ENCODE results near the gene PAIP2. TPM values are rescaled to one million over a fixed set of nuclear protein-coding genes. Genes with fewer than 3 reads are reported as not detected.
"Not testable (repeated sequence)": the region's sequence is repeated elsewhere in the genome, so short reads cannot be mapped to it uniquely, and the experiment has no call there.

The PAIP2 gene
- total RNA-seq, 1 experiment from 2014 or later, result 95.0 TPM

DNA sequence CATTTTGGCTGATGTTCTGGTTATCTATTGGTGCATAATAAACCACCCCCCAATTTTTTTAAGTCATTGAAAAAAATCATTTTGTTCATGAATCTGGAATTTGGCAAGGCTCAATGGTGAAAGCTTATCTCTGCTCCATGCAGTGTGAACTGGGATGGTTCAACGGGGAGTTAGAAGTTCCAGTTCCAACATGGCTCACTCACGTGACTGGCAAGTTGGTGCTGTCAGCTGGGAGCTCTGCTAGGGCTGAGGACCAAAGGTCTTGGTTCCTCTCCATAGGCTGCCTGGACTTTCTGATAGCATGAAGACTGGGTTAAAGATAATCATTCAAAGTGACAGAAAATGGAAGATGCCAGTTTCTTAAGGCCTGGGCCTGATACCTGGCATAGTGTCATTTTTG lies 65.3 kb downstream of the PAIP2 start:
- TF ChIP-seq EZH2 (IDR thresholded peaks at IDR 0.05; ENCODE audit: borderline replicate concordance, low read depth, low read length, poor library complexity, severe bottlenecking), result no peak
- TF ChIP-seq, protein P1, sequence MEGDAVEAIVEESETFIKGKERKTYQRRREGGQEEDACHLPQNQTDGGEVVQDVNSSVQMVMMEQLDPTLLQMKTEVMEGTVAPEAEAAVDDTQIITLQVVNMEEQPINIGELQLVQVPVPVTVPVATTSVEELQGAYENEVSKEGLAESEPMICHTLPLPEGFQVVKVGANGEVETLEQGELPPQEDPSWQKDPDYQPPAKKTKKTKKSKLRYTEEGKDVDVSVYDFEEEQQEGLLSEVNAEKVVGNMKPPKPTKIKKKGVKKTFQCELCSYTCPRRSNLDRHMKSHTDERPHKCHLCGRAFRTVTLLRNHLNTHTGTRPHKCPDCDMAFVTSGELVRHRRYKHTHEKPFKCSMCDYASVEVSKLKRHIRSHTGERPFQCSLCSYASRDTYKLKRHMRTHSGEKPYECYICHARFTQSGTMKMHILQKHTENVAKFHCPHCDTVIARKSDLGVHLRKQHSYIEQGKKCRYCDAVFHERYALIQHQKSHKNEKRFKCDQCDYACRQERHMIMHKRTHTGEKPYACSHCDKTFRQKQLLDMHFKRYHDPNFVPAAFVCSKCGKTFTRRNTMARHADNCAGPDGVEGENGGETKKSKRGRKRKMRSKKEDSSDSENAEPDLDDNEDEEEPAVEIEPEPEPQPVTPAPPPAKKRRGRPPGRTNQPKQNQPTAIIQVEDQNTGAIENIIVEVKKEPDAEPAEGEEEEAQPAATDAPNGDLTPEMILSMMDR (conservative IDR thresholded peaks at IDR 0.05; ENCODE audit: low read depth, low read length), result no peak
- H3K27ac ChIP-seq (ENCODE audit: low read depth, low read length, poor library complexity, severe bottlenecking), result no peak overlapping the region
- no peaks in the 10 kb centered on the region for H3K36me3 ChIP-seq (ENCODE audit: insufficient read depth, low read length, poor library complexity, severe bottlenecking)
- BruUV-seq (replicated peaks), result no TSS peak
- no peak for DNase-seq (ENCODE audit: low spot score)
- intact Hi-C loops (cut with micrococcal nuclease; ENCODE audit: unreplicated experiment), result no loop called here
- no peak overlapping the region for H3K4me3 ChIP-seq (ENCODE audit: low read depth, low read length, poor library complexity, severe bottlenecking)
- ChIA-PET CTCF (no interaction called here), POLR2A (ENCODE audit: low non-redundant PET) (no interaction called here)
- peaks cover 8% of the 10 kb centered on the region for H3K4me1 ChIP-seq (ENCODE audit: insufficient read depth, low read length, poor library complexity, severe bottlenecking)
- H3K9me3 ChIP-seq (ENCODE audit: low read depth, low read length, poor library complexity, severe bottlenecking), result no peaks in the 10 kb centered on the region
- H3K27me3 ChIP-seq (replicated peaks; ENCODE audit: insufficient read depth, low read depth, low read length, poor library complexity), result no peaks in the 10 kb centered on the region

DNA sequence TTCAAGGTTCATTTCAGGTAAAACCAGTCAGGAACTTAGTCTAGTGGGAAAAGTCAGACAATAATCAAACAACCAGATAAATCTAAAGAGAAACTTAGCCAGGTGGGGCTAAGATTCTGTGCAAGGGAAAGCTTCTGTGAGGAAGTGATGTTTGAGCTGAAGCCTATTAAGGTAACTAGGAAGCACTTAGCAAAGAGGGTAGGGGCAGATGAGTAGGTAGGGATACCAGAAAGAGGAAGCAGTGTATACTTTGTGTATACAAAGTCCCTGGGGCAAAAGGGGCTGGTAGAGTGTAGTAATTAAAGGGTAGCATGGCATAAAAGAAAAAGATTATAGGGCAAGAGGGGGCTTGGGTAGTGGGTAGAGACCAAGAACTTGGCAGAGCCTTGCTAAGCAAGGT lies 65.9 kb downstream of the PAIP2 start:
- no peak for DNase-seq (ENCODE audit: low spot score)
- Histone ChIP-seq H3K9me3 (ENCODE audit: low read depth, low read length, poor library complexity, severe bottlenecking) (no peaks in the 10 kb centered on the region), H3K4me3 (ENCODE audit: low read depth, low read length, poor library complexity, severe bottlenecking) (no peak overlapping the region), H3K4me1 (ENCODE audit: insufficient read depth, low read length, poor library complexity, severe bottlenecking) (peaks cover 8% of the 10 kb centered on the region), H3K27me3 (replicated peaks; ENCODE audit: insufficient read depth, low read depth, low read length, poor library complexity) (no peaks in the 10 kb centered on the region), H3K36me3 (ENCODE audit: insufficient read depth, low read length, poor library complexity, severe bottlenecking) (no peaks in the 10 kb centered on the region), H3K27ac (ENCODE audit: low read depth, low read length, poor library complexity, severe bottlenecking) (no peak overlapping the region)
- BruUV-seq (replicated peaks), result no TSS peak
- intact Hi-C loops (cut with micrococcal nuclease; ENCODE audit: unreplicated experiment), result no loop called here
- TF ChIP-seq EZH2 (IDR thresholded peaks at IDR 0.05; ENCODE audit: borderline replicate concordance, low read depth, low read length, poor library complexity, severe bottlenecking), result no peak
- TF ChIP-seq, protein P1 (conservative IDR thresholded peaks at IDR 0.05; ENCODE audit: low read depth, low read length), result no peak
- CTCF ChIA-PET, result no interaction called here
- POLR2A ChIA-PET (ENCODE audit: low non-redundant PET), result interaction anchor here (0.7 kb wide), 1 partner anchor 14 kb away, joined by 3 read pairs; no protein-coding TSS in a partner anchor

DNA sequence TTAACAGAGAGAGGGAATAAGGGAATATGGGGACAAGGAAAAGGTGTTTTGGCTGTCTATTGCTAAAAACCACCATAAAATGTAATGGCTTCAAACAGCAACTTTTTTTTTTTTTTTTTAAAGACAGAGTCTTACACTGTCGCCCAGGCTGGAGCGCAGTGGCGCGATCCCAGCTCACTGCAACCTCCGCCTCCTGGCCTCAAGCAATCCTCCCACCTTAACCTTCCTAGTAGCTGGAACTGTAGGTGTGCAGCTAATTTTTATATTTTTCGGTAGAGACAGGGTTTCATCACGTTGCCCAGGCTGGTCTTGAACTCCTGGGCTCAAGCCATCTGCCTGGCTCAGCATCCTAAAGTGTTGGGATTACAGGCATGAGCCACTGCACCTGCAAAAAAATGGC lies 66.5 kb downstream of the PAIP2 start:
- H3K36me3 ChIP-seq (ENCODE audit: insufficient read depth, low read length, poor library complexity, severe bottlenecking), result no peaks in the 10 kb centered on the region
- no peak for DNase-seq (ENCODE audit: low spot score)
- H3K4me1 ChIP-seq (ENCODE audit: insufficient read depth, low read length, poor library complexity, severe bottlenecking), result peaks cover 8% of the 10 kb centered on the region
- no peak overlapping the region for H3K4me3 ChIP-seq (ENCODE audit: low read depth, low read length, poor library complexity, severe bottlenecking)
- H3K9me3 ChIP-seq (ENCODE audit: low read depth, low read length, poor library complexity, severe bottlenecking), result no peaks in the 10 kb centered on the region
- H3K27ac ChIP-seq (ENCODE audit: low read depth, low read length, poor library complexity, severe bottlenecking), result no peak overlapping the region
- CTCF ChIA-PET, result no interaction called here
- no TSS peak for BruUV-seq (replicated peaks)
- no peak for TF ChIP-seq EZH2 (IDR thresholded peaks at IDR 0.05; ENCODE audit: borderline replicate concordance, low read depth, low read length, poor library complexity, severe bottlenecking)
- TF ChIP-seq, protein P1 (conservative IDR thresholded peaks at IDR 0.05; ENCODE audit: low read depth, low read length), result no peak
- intact Hi-C loops (cut with micrococcal nuclease; ENCODE audit: unreplicated experiment), result no loop called here
- POLR2A ChIA-PET (ENCODE audit: low non-redundant PET), result interaction anchor here (0.7 kb wide), 1 partner anchor 13 kb away, joined by 3 read pairs; no protein-coding TSS in a partner anchor
- H3K27me3 ChIP-seq (replicated peaks; ENCODE audit: insufficient read depth, low read depth, low read length, poor library complexity), result no peaks in the 10 kb centered on the region

DNA sequence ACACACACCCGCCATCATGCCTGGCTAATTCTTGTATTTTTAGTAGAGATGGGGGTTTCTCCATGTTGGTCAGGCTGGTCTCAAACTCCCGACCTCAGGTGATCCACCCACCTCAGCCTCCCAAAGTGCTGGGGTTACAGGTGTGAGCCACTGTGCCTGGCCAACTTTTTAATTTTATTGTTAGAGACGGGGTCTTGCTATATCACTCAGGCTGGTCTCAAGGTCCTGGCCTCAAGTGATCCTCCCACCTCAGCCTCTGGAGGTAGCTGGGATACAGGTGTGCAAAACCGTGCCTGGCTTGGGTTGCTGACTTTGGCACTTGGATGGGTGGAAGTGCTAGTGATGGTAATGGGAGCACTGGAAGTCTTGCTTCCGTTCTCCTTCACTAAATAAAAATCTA lies 67.5 kb downstream of the PAIP2 start:
- H3K27ac ChIP-seq (ENCODE audit: low read depth, low read length, poor library complexity, severe bottlenecking); H3K4me3 ChIP-seq (ENCODE audit: low read depth, low read length, poor library complexity, severe bottlenecking); intact Hi-C loops (cut with micrococcal nuclease; ENCODE audit: unreplicated experiment); POLR2A ChIA-PET (ENCODE audit: low non-redundant PET); H3K27me3 ChIP-seq (replicated peaks; ENCODE audit: insufficient read depth, low read depth, low read length, poor library complexity); H3K4me1 ChIP-seq (ENCODE audit: insufficient read depth, low read length, poor library complexity, severe bottlenecking); H3K9me3 ChIP-seq (ENCODE audit: low read depth, low read length, poor library complexity, severe bottlenecking); DNase-seq (ENCODE audit: low spot score); CTCF ChIA-PET; H3K36me3 ChIP-seq (ENCODE audit: insufficient read depth, low read length, poor library complexity, severe bottlenecking); BruUV-seq (replicated peaks): not testable (repeated sequence)

Data from A673 (cell line).